ENCODE data around the gene IGF2BP3. TPM values are rescaled to one million over a fixed set of nuclear protein-coding genes. Genes with fewer than 3 reads are reported as not detected.

The IGF2BP3 gene
- total RNA-seq, 3 donors from 2014 or later: 0.59 to 3.5 TPM; not detected in 1

DNA sequence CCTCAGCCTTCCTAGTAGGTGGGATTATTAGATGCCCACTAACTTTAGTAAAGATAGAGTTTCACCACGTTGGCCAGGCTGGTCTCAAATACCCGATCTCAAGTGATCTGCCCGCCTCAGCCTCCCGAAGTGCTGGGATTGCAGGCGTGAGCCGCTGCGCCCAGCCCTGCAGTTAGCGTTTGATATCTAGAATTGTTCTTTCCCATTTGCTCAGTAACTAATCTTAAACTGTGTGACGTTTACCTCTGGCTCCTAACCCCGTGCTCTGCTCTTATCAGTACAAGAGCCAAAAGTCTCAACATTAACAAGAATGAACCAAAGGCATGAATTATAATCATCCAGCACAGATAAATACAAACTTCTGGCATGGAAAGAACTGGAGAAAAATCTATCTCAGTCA lies 47.4 kb downstream of the IGF2BP3 start:
- Histone ChIP-seq H3K36me3 (no peaks in the 10 kb centered on the region), H3K27me3 (no peaks in the 10 kb centered on the region), H3K4me1 (no peaks in the 10 kb centered on the region), H3K27ac (no peak overlapping the region), H3K4me3 (no peak overlapping the region), H3K9me3 (no peaks in the 10 kb centered on the region)
- intact Hi-C loops (cut with DNase I; ENCODE audit: low total_unique reads): no loop called here
- TF ChIP-seq POLR2AphosphoS5 (IDR thresholded peaks at IDR 0.05): no peak
- TF ChIP-seq, protein P1, sequence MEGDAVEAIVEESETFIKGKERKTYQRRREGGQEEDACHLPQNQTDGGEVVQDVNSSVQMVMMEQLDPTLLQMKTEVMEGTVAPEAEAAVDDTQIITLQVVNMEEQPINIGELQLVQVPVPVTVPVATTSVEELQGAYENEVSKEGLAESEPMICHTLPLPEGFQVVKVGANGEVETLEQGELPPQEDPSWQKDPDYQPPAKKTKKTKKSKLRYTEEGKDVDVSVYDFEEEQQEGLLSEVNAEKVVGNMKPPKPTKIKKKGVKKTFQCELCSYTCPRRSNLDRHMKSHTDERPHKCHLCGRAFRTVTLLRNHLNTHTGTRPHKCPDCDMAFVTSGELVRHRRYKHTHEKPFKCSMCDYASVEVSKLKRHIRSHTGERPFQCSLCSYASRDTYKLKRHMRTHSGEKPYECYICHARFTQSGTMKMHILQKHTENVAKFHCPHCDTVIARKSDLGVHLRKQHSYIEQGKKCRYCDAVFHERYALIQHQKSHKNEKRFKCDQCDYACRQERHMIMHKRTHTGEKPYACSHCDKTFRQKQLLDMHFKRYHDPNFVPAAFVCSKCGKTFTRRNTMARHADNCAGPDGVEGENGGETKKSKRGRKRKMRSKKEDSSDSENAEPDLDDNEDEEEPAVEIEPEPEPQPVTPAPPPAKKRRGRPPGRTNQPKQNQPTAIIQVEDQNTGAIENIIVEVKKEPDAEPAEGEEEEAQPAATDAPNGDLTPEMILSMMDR (IDR thresholded peaks at IDR 0.05): no peak
- no peak for TF ChIP-seq POLR2A (IDR thresholded peaks at IDR 0.05)
- no peak for DNase-seq (ENCODE audit: low spot score in 2 of 2)

DNA sequence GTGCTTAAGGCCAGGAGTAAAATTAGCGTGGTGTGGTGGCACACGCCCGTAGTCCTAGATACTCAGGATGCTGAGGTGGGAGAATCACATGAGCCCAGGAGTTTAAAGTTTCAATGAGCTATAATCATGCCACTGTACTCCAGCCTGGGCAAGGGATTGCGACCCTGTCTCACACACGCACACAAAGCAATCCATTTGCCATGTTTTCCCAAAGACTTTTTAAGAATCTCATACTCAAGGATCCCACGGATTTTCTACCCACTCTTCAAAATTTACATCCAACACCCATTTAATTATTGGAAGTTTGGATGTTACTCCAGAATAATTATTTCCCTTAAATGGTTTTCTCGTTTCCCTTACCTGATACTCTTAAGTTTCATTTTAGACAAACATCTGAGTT lies 47.9 kb downstream of the IGF2BP3 start:
- TF ChIP-seq, protein P1 (IDR thresholded peaks at IDR 0.05): no peak
- TF ChIP-seq POLR2A (IDR thresholded peaks at IDR 0.05): no peak
- no peak for TF ChIP-seq POLR2AphosphoS5 (IDR thresholded peaks at IDR 0.05)

DNA sequence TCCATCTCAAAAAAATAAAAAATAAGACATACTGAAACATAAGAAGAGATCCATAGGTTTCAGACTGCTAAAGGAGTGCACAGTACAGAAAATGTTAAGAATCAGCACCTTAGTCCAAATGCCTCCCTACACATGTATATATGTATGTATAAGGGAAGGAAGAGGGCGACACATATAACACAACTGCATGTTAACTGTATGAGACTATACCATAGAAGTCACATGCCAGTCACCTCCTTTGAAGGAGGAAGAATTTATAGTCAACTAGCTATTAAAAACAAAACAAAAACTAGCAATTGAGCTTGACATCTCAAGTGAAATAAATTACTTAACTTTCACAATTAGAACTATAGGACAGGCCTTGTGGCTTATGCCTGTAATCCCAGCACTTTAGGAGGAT lies 50.4 kb downstream of the IGF2BP3 start:
- Histone ChIP-seq H3K36me3 (no peaks in the 10 kb centered on the region), H3K27ac (no peak overlapping the region), H3K27me3 (no peaks in the 10 kb centered on the region), H3K9me3 (no peaks in the 10 kb centered on the region), H3K4me1 (no peaks in the 10 kb centered on the region), H3K4me3 (no peak overlapping the region)
- no peak for DNase-seq (ENCODE audit: low spot score in 2 of 2)
- TF ChIP-seq POLR2A (IDR thresholded peaks at IDR 0.05): no peak
- TF ChIP-seq POLR2AphosphoS5 (IDR thresholded peaks at IDR 0.05): no peak
- intact Hi-C loops (cut with DNase I; ENCODE audit: low total_unique reads): no loop called here

More for the DNA sequence above, 47.9 kb downstream of the IGF2BP3 start:
- Histone ChIP-seq H3K9me3 (no peaks in the 10 kb centered on the region), H3K27me3 (no peaks in the 10 kb centered on the region), H3K36me3 (no peaks in the 10 kb centered on the region), H3K4me1 (no peaks in the 10 kb centered on the region), H3K27ac (no peak overlapping the region), H3K4me3 (no peak overlapping the region)
- no peak for DNase-seq (ENCODE audit: low spot score in 2 of 2)
- intact Hi-C loops (cut with DNase I; ENCODE audit: low total_unique reads): no loop called here

DNA sequence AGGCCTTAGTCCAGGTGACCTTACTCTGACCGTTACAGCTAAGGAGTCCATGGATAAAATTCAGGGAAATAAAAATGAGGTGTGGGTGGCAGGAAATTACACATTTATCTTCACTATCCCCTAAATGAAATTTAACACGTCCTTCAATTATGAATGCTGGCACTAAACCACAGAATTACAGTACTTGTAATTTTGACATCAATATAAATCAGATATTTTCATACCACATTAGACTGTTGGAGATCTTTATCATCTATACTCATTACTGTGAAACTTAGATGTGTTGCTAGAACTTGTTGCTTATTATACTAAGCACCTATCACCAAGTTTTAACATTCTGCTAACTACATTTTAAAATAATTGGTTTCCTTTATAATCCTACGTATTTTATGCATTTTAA lies 51.1 kb downstream of the IGF2BP3 start:
- Histone ChIP-seq H3K9me3 (no peaks in the 10 kb centered on the region), H3K27me3 (no peaks in the 10 kb centered on the region), H3K36me3 (no peaks in the 10 kb centered on the region), H3K4me1 (no peaks in the 10 kb centered on the region), H3K27ac (no peak overlapping the region), H3K4me3 (no peak overlapping the region)
- TF ChIP-seq, protein P1 (IDR thresholded peaks at IDR 0.05): no peak
- intact Hi-C loops (cut with DNase I; ENCODE audit: low total_unique reads): no loop called here
- no peak for DNase-seq (ENCODE audit: low spot score in 2 of 2)

DNA sequence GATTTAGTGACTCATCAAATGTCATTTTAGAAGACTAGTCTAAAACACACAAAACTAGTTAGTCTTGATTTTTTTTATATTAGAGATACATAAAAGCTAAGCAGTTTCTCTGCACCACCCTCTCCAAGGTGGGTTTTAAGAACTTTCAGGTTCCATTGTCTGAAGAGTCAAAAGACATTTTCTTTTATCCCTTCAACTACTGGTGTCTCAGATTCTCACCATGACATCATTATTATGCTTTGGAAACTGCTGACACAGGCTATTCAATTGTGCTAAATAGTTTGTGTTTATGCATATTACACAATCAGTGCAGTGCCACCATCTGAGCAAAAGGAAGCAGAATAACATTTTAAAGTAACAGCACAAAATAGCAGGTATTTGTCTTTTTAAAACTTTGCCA lies 52.2 kb downstream of the IGF2BP3 start:
- no peak for TF ChIP-seq POLR2AphosphoS5 (IDR thresholded peaks at IDR 0.05)
- Histone ChIP-seq H3K36me3 (no peaks in the 10 kb centered on the region), H3K4me3 (no peak overlapping the region), H3K9me3 (no peaks in the 10 kb centered on the region), H3K4me1 (no peaks in the 10 kb centered on the region), H3K27ac (no peak overlapping the region), H3K27me3 (no peaks in the 10 kb centered on the region)
- DNase-seq (ENCODE audit: low spot score in 2 of 2): no peak
- intact Hi-C loops (cut with DNase I; ENCODE audit: low total_unique reads): no loop called here

DNA sequence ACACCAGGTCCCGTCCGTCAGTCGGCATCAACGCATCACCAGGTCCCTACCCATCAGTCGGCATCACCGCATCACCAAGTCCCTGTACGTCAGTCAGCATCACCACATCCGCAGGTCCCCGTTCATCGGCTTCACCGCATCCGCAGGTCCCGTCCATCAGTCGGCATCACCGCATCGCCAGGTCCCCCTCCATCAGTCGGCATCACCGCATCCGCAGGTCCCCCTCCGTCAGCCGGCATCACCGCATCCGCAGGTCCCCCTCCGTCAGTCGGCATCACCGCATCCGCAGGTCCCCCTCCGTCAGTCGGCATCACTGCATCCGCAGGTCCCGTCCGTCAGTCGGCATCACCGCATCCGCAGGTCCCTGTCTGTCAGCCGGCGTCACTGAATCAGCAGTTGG lies 55.1 kb downstream of the IGF2BP3 start:
- Histone ChIP-seq H3K4me3 (no peak overlapping the region), H3K4me1 (no peaks in the 10 kb centered on the region), H3K27ac (no peak overlapping the region), H3K27me3 (no peaks in the 10 kb centered on the region), H3K9me3 (no peaks in the 10 kb centered on the region), H3K36me3 (no peaks in the 10 kb centered on the region)
- DNase-seq (ENCODE audit: low spot score in 2 of 2): no peak
- TF ChIP-seq POLR2A (IDR thresholded peaks at IDR 0.05): no peak
- TF ChIP-seq POLR2AphosphoS5 (IDR thresholded peaks at IDR 0.05): no peak
- TF ChIP-seq, protein P1 (IDR thresholded peaks at IDR 0.05): no peak
- intact Hi-C loops (cut with DNase I; ENCODE audit: low total_unique reads): no loop called here

All from breast epithelium (tissue), 4 donors.